Measurements from ENCODE around the gene SEC14L2. TPM values are rescaled to one million over a fixed set of nuclear protein-coding genes. Genes with fewer than 3 reads are reported as not detected.

Gene SEC14L2
- total RNA-seq, 2 experiments from 2014 or later, result 12.8 to 15.3 TPM

GRCh38 chr22:30381264-30381663, 15.6 kb upstream of the SEC14L2 start:
- Mint-ChIP-seq H3K4me3 (no peak overlapping the region), H3K4me1 (ENCODE audit: low read depth) (peaks cover 2% of the 10 kb centered on the region), H3K9me3 (no peaks in the 10 kb centered on the region), H3K27me3 (no peaks in the 10 kb centered on the region), H3K27ac (no peak overlapping the region), H3K36me3 (no peaks in the 10 kb centered on the region)
- intact Hi-C loops (cut with micrococcal nuclease), result no loop called here
- POLR2A ChIA-PET, result no interaction called here
- CTCF ChIA-PET, result interaction anchor here (0.7 to 2.1 kb wide), 2 partner anchors 9 to 93 kb away, joined by 3 to 23 read pairs; partner anchors contain the start of gene CASTOR1
- DNase-seq, result peak; percentile 42

- H3K4me3 Mint-ChIP-seq, result no peak overlapping the region
These were observed 14.5 kb upstream of the SEC14L2 start for GRCh38 chr22:30382340-30382739.

GRCh38 chr22:30383061-30383460, 13.8 kb upstream of the SEC14L2 start:
- Mint-ChIP-seq H3K27ac (no peak overlapping the region), H3K4me1 (ENCODE audit: low read depth) (peaks cover 9% of the 10 kb centered on the region), H3K36me3 (no peaks in the 10 kb centered on the region), H3K27me3 (peaks cover 1% of the 10 kb centered on the region), H3K9me3 (no peaks in the 10 kb centered on the region), H3K4me3 (no peak overlapping the region)
- DNase-seq, result no peak
- CTCF ChIA-PET, result interaction anchor here (1.0 to 9.7 kb wide), 3 partner anchors 93 to 97 kb away, joined by 3 to 414 read pairs (median 23); partner anchors contain the start of gene CASTOR1
- intact Hi-C loops (cut with micrococcal nuclease), result no loop called here
- POLR2A ChIA-PET, result interaction anchor here (1.2 kb wide), 1 partner anchor 15 kb away, joined by 3 read pairs; no protein-coding TSS in a partner anchor

More at GRCh38 chr22:30382340-30382739, 14.5 kb upstream of the SEC14L2 start:
- POLR2A ChIA-PET, result no interaction called here
- H3K27ac Mint-ChIP-seq, result no peak overlapping the region
- H3K36me3 Mint-ChIP-seq, result no peaks in the 10 kb centered on the region
- no peaks in the 10 kb centered on the region for H3K27me3 Mint-ChIP-seq
- H3K4me1 Mint-ChIP-seq (ENCODE audit: low read depth), result peaks cover 5% of the 10 kb centered on the region
- intact Hi-C loops (cut with micrococcal nuclease), result no loop called here
- CTCF ChIA-PET, result interaction anchor here (1.0 to 2.1 kb wide), 2 partner anchors 94 to 97 kb away, joined by 3 to 23 read pairs; partner anchors contain the start of gene CASTOR1
- H3K9me3 Mint-ChIP-seq, result no peaks in the 10 kb centered on the region
- no peak for DNase-seq

- ChIA-PET CTCF (interaction anchor here (0.7 to 9.7 kb wide), 8 partner anchors 38 to 131 kb away, joined by 3 to 414 read pairs (median 3); partner anchors contain the start of genes CASTOR1, MTFP1 and TBC1D10A), POLR2A (interaction anchor here (3.0 kb wide), 1 partner anchor 97 kb away, joined by 31 read pairs; the partner anchor contains the start of gene CASTOR1)
- peaks cover 3% of the 10 kb centered on the region for H3K9me3 Mint-ChIP-seq
- peaks cover 18% of the 10 kb centered on the region for H3K4me1 Mint-ChIP-seq (ENCODE audit: low read depth)
- H3K27ac Mint-ChIP-seq, result no peak overlapping the region
- peaks cover 1% of the 10 kb centered on the region for H3K27me3 Mint-ChIP-seq
- no peaks in the 10 kb centered on the region for H3K36me3 Mint-ChIP-seq
- peak overlapping the region; percentile 16 for H3K4me3 Mint-ChIP-seq
- intact Hi-C loops (cut with micrococcal nuclease), result no loop called here
- no peak for DNase-seq
These were observed 10.9 kb upstream of the SEC14L2 start for GRCh38 chr22:30385942-30386341.

- H3K36me3 Mint-ChIP-seq, result no peaks in the 10 kb centered on the region
- H3K27me3 Mint-ChIP-seq, result peaks cover 1% of the 10 kb centered on the region
These were observed 10.2 kb upstream of the SEC14L2 start for GRCh38 chr22:30386608-30386959.

GRCh38 chr22:30386960-30387827, 9.6 kb upstream of the SEC14L2 start, which contains the start of gene RNF215:
Gene RNF215, minus strand, starts transcription at chr22:30387411. Its CDS starts 98 bp downstream, at chr22:30387313.
- POLR2A ChIA-PET, result interaction anchor here (0.6 to 3.0 kb wide), 4 partner anchors 96 to 228 kb away, joined by 3 to 31 read pairs (median 4); partner anchors contain the start of gene CASTOR1
- CTCF ChIA-PET, result interaction anchor here (0.5 to 9.7 kb wide), 48 partner anchors 9 to 1478 kb away, joined by 3 to 414 read pairs (median 5); partner anchors contain the start of genes CASTOR1, CCDC157, MTFP1 and SEC14L2
- peak within 1 kb of the TSS; percentile 80 for H3K4me3 Mint-ChIP-seq
- H3K27me3 Mint-ChIP-seq, result peaks cover 1% of the 10 kb centered on the region
- DNase-seq, result peak; percentile 84
- peak within 1 kb of the TSS; percentile 39 for H3K27ac Mint-ChIP-seq
- peaks cover 3% of the 10 kb centered on the region for H3K9me3 Mint-ChIP-seq
- no peaks in the 10 kb centered on the region for H3K36me3 Mint-ChIP-seq
- H3K4me1 Mint-ChIP-seq (ENCODE audit: low read depth), result peaks cover 24% of the 10 kb centered on the region
- intact Hi-C loops (cut with micrococcal nuclease), result loop anchor here (1.0 kb wide), 1 partner anchor 100 kb away; no protein-coding TSS in a partner anchor

More at GRCh38 chr22:30386608-30386959, 10.2 kb upstream of the SEC14L2 start:
- Mint-ChIP-seq H3K4me1 (ENCODE audit: low read depth) (peaks cover 23% of the 10 kb centered on the region), H3K4me3 (peak overlapping the region; percentile 80), H3K27ac (no peak overlapping the region), H3K9me3 (peaks cover 3% of the 10 kb centered on the region)
- peak; percentile 13 for DNase-seq
- intact Hi-C loops (cut with micrococcal nuclease), result no loop called here
- ChIA-PET CTCF (interaction anchor here (0.7 to 9.7 kb wide), 17 partner anchors 18 to 135 kb away, joined by 3 to 414 read pairs (median 6); partner anchors contain the start of genes CASTOR1, CCDC157, MTFP1 and SF3A1), POLR2A (interaction anchor here (2.0 to 3.0 kb wide), 2 partner anchors 96 to 98 kb away, joined by 4 to 31 read pairs; partner anchors contain the start of gene CASTOR1)

GRCh38 chr22:30390974-30391691, 5.7 kb upstream of the SEC14L2 start:
- Mint-ChIP-seq H3K9me3 (peaks cover 3% of the 10 kb centered on the region), H3K4me1 (ENCODE audit: low read depth) (peaks cover 28% of the 10 kb centered on the region), H3K27me3 (peaks cover 1% of the 10 kb centered on the region), H3K27ac (peak overlapping the region; percentile 69), H3K4me3 (no peak overlapping the region), H3K36me3 (no peaks in the 10 kb centered on the region)
- intact Hi-C loops (cut with micrococcal nuclease), result loop anchor here (1.0 to 10.0 kb wide), 4 partner anchors 35 to 284 kb away; partner anchors contain the start of gene TCN2
- POLR2A ChIA-PET, result interaction anchor here (1.3 to 2.3 kb wide), 3 partner anchors 31 to 35 kb away, joined by 3 to 10 read pairs (median 8); partner anchors contain the start of gene MTFP1
- DNase-seq, result peak; percentile 87
- CTCF ChIA-PET, result interaction anchor here (0.6 to 9.7 kb wide), 22 partner anchors 11 to 494 kb away, joined by 3 to 414 read pairs (median 4); partner anchors contain the start of genes CASTOR1, CCDC157, MTFP1 and SF3A1

- H3K4me1 Mint-ChIP-seq (ENCODE audit: low read depth), result peaks cover 31% of the 10 kb centered on the region
- H3K36me3 Mint-ChIP-seq, result no peaks in the 10 kb centered on the region
- no peaks in the 10 kb centered on the region for H3K27me3 Mint-ChIP-seq
- intact Hi-C loops (cut with micrococcal nuclease), result loop anchor here (5.0 to 10.0 kb wide), 2 partner anchors 212 to 285 kb away; partner anchors contain the start of gene TCN2
- CTCF ChIA-PET, result interaction anchor here (0.6 to 9.7 kb wide), 13 partner anchors 13 to 582 kb away, joined by 3 to 414 read pairs (median 7); partner anchors contain the start of genes CASTOR1 and MTFP1
- H3K4me3 Mint-ChIP-seq, result no peak overlapping the region
- H3K9me3 Mint-ChIP-seq, result peaks cover 3% of the 10 kb centered on the region
- H3K27ac Mint-ChIP-seq, result no peak overlapping the region
- POLR2A ChIA-PET, result interaction anchor here (0.5 to 2.3 kb wide), 3 partner anchors 31 to 105 kb away, joined by 4 to 10 read pairs (median 8); partner anchors contain the start of gene MTFP1
- no peak for DNase-seq
These were observed 4.0 kb upstream of the SEC14L2 start for GRCh38 chr22:30392661-30393321.

- intact Hi-C loops (cut with micrococcal nuclease), result loop anchor here (5.0 to 10.0 kb wide), 2 partner anchors 212 to 286 kb away; partner anchors contain the start of gene TCN2
- POLR2A ChIA-PET, result no interaction called here
These were observed 3.5 kb upstream of the SEC14L2 start for GRCh38 chr22:30393322-30393680.

GRCh38 chr22:30393885-30394284, 2.9 kb upstream of the SEC14L2 start:
- ChIA-PET CTCF (interaction anchor here (0.7 to 7.1 kb wide), 4 partner anchors 31 to 106 kb away, joined by 3 to 98 read pairs (median 36); partner anchors contain the start of gene MTFP1), POLR2A (no interaction called here)
- peaks cover 3% of the 10 kb centered on the region for H3K9me3 Mint-ChIP-seq
- H3K36me3 Mint-ChIP-seq, result no peaks in the 10 kb centered on the region
- no peak overlapping the region for H3K4me3 Mint-ChIP-seq
- H3K27ac Mint-ChIP-seq, result no peak overlapping the region
- no peaks in the 10 kb centered on the region for H3K27me3 Mint-ChIP-seq
- intact Hi-C loops (cut with micrococcal nuclease), result loop anchor here (5.0 to 10.0 kb wide), 2 partner anchors 211 to 287 kb away; partner anchors contain the start of gene TCN2
- H3K4me1 Mint-ChIP-seq (ENCODE audit: low read depth), result peaks cover 36% of the 10 kb centered on the region
- no peak for DNase-seq

More at GRCh38 chr22:30393322-30393680, 3.5 kb upstream of the SEC14L2 start:
- Mint-ChIP-seq H3K27me3 (no peaks in the 10 kb centered on the region), H3K4me1 (ENCODE audit: low read depth) (peaks cover 34% of the 10 kb centered on the region), H3K9me3 (peaks cover 3% of the 10 kb centered on the region), H3K27ac (no peak overlapping the region), H3K36me3 (no peaks in the 10 kb centered on the region), H3K4me3 (no peak overlapping the region)
- no peak for DNase-seq
- CTCF ChIA-PET, result interaction anchor here (0.7 to 7.1 kb wide), 5 partner anchors 31 to 105 kb away, joined by 3 to 98 read pairs (median 7); partner anchors contain the start of gene MTFP1

All from activated CD4-positive, alpha-beta memory T cell treated with anti-CD3 and anti-CD28 coated beads for 36 hours (primary cell).